GM23248 (cell line): Measurements from ENCODE around the gene KCNC1.

ENCODE experiments used
- EZH2 ChIP-seq: fragments of 200-600 bp; sonication (generic); IDR thresholded peaks from 2 replicates; pipeline ENCODE4 v1.6.1; 2018; ENCODE audit warnings: antibody characterized with exemption, mild to moderate bottlenecking; ENCODE audit not compliant: insufficient read depth, poor library complexity, severe bottlenecking
- EZH2phosphoT487 ChIP-seq: fragments of 200-600 bp; sonication (generic); IDR thresholded peaks from 2 replicates; pipeline ENCODE4 v1.6.1; 2018; ENCODE audit warnings: antibody characterized with exemption, moderate library complexity, mild to moderate bottlenecking, low read depth; ENCODE audit not compliant: insufficient read depth

GRCh38 chr11:17827006-17827405 is 92.4 kb downstream of the KCNC1 start:
- TF ChIP-seq EZH2 (no peak), EZH2phosphoT487 (no peak)
